Adrenal gland (tissue), 12 donors: ENCODE results near the gene ARHGAP25. TPM values are rescaled to one million over a fixed set of nuclear protein-coding genes. Genes with fewer than 3 reads are reported as not detected.
A peak's percentile ranks its signal among the peaks of the same experiment; 100 is the strongest.
"Not testable (repeated sequence)": the region's sequence is repeated elsewhere in the genome, so short reads cannot be mapped to it uniquely, and the experiment has no call there.

Experiments
- DNase-seq, 7 donors: peaks; one replicate each; pipeline ENCODE4 v3.0.0-alpha.2; 2019 to 2020
- H3K27ac ChIP-seq, 5 donors: fragments of 200-600 bp; sonication (generic) in 4 of 5; 1 replicate in 3 of 5; 2 replicates in 2 of 5; pipeline versions ENCODE4 v1.5.1 to v1.8.0; 2016 to 2020; ENCODE audit warnings: mild to moderate bottlenecking in 1 of 5
- H3K27me3 ChIP-seq: fragments of 200-600 bp; 2 replicates; pipeline ENCODE4 v1.8.0; 2021
- H3K36me3 ChIP-seq, 2 donors: fragments of 200-600 bp; replicated peaks in 1 of 2; 1 replicate in 1 of 2; 2 replicates in 1 of 2; pipeline versions ENCODE4 v1.5.1 to v1.8.0; 2018 to 2022
- H3K4me1 ChIP-seq, 2 donors: fragments of 200-600 bp; replicated peaks in 1 of 2; 1 replicate in 1 of 2; 2 replicates in 1 of 2; pipeline versions ENCODE4 v1.5.1 to v1.8.0; 2018 to 2021
- H3K4me3 ChIP-seq, 4 donors: fragments of 200-600 bp; sonication (generic) in 3 of 4; one replicate each; pipeline ENCODE4 v1.5.1; 2016 to 2018
- H3K9me3 ChIP-seq, 3 donors: fragments of 200-600 bp; sonication (generic) in 1 of 3; replicated peaks in 1 of 3; 1 replicate in 2 of 3; 2 replicates in 1 of 3; pipeline versions ENCODE4 v1.5.1 to v1.8.0; 2016 to 2021
- POLR2A ChIP-seq, 2 donors: fragments of 450-650 bp; IDR thresholded peaks; one replicate each; pipeline ENCODE4 v1.6.1; 2017; ENCODE audit warnings: antibody characterized with exemption in 2 of 2, mild to moderate bottlenecking in 2 of 2, moderate library complexity in 1 of 2
- WGBS, 4 donors: extraction: QIAGEN DNeasy Blood & Tissue Kit in 2 of 4; methylation state at CpG; one replicate each; pipeline versions ENCODE4 v1.1.5 to v1.1.7; 2013 to 2017; 5-methylcytosine and 5-hydroxymethylcytosine counted together
- intact Hi-C, 2 donors: fragments of 100-400 bp; cut with DNase I; formaldehyde crosslinking; loops; one replicate each; pipeline versions ENCODE4 v1.14.1 to v1.15.0; 2022 to 2023
- polyA plus RNA-seq, 3 donors: library from polyadenylated mRNA; stranded (reverse); fragments of 200-250 nt in 2 of 3; fragments of 350-450 nt in 1 of 3; fragmentation: Illumina TruSeq in 1 of 3; extraction: RNeasy Lipid Tissue Mini Kit (QIAGEN cat#74804) in 1 of 3; gene quantifications; one replicate each; pipeline ENCODE4 v1.2.3, GENCODE V29; 2013 to 2014
- total RNA-seq, 9 donors: library from RNA; depleted of rRNA in 4 of 9; stranded (reverse); fragments of >200 nt in 4 of 9; fragments of 120-200 nt in 1 of 9; fragmentation: NEBNext Ultra II Directional in 1 of 9; extraction: Animal tissue kit (Norgen Biotek cat#: 25700) in 1 of 9; gene quantifications; one replicate each; pipeline versions ENCODE4 v1.1.0 to v1.2.4, GENCODE V29; 2013 to 2023
- TF ChIP-seq, protein P1 (sequence below), 6 experiments: fragments of 450-650 bp in 4 of 6; fragments of 200-600 bp in 2 of 6; sonication (generic) in 1 of 6; IDR thresholded peaks; 1 replicate in 5 of 6; 2 replicates in 1 of 6; pipeline versions ENCODE4 v1.5.1 to v1.8.0; 2016 to 2021; ENCODE audit warnings: antibody characterized with exemption in 6 of 6, mild to moderate bottlenecking in 2 of 6, moderate library complexity in 1 of 6
- donor health status: healthy with polysubstance abuse.
- donor health status: Bipolar disorder and iron deficiency.
- donor health status: DM: yes; HTN: yes; CAD: no.
- donor health status: DM: no; HTN: no; CAD: no.
- donor health status: DM: no; HTN: no; CAD: no.
- donor health status: DM: yes; HTN: yes; CAD: no.

ARHGAP25 gene
- total and polyA plus RNA-seq, 12 donors, result 5.5 to 17.6 (median 10.6) TPM

DNA sequence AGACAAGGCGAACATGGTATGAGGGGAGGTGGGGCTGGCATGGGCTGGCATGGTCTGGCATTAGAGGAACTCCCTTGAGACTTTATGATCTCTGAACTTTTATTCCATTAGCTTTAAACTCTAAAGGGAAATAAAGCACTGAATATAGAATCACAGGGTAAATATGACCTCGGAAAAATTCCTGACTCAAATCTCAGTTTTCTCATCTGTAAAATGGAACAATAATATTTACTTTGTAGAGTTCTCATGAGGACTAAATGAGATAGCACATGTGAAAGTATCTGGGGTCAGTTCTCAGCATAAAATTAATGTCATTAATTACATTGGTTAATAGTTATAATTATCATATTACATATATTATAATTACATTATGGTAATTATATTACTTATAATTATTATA lies 65.9 kb downstream of the ARHGAP25 start:
- Histone ChIP-seq H3K27me3 (no peaks in the 10 kb centered on the region), H3K36me3 (no peaks in the 10 kb centered on the region), H3K9me3 (no peaks in the 10 kb centered on the region), H3K4me1 (peaks cover 0 to 14% of the 10 kb centered on the region in 2 donors), H3K4me3 (no peak overlapping the region), H3K27ac (no peak overlapping the region)
- DNase-seq, result no peak
- TF ChIP-seq POLR2A (IDR thresholded peaks at IDR 0.05), result no peak
- TF ChIP-seq, protein P1, sequence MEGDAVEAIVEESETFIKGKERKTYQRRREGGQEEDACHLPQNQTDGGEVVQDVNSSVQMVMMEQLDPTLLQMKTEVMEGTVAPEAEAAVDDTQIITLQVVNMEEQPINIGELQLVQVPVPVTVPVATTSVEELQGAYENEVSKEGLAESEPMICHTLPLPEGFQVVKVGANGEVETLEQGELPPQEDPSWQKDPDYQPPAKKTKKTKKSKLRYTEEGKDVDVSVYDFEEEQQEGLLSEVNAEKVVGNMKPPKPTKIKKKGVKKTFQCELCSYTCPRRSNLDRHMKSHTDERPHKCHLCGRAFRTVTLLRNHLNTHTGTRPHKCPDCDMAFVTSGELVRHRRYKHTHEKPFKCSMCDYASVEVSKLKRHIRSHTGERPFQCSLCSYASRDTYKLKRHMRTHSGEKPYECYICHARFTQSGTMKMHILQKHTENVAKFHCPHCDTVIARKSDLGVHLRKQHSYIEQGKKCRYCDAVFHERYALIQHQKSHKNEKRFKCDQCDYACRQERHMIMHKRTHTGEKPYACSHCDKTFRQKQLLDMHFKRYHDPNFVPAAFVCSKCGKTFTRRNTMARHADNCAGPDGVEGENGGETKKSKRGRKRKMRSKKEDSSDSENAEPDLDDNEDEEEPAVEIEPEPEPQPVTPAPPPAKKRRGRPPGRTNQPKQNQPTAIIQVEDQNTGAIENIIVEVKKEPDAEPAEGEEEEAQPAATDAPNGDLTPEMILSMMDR (IDR thresholded peaks at IDR 0.05), result no peak
- intact Hi-C loops, result no loop called here
- 90 to 97% (median 92%) methylated on average over 2 of the region's 2 CpGs for WGBS, 4 donors

DNA sequence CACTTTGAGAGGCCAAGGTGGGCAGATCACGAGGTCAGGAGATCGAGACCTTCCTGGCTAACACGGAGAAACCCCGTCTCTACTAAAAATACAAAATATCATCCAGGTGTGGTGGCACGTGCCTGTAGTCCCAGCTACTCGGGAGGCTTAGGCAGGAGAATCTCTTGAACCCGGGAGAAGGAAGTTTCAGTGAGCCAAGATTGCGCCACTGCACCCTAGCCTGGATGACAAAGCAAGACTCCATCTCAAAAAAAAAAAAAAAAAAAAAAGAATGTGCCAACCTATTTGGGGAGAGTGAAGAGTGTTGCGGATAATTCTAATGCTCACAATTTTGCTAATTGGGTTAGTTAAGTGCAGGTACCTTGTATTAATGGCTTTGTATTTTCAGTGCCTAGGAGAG lies 67.5 kb downstream of the ARHGAP25 start:
- H3K9me3 ChIP-seq, H3K27ac ChIP-seq, H3K36me3 ChIP-seq, H3K27me3 ChIP-seq, intact Hi-C loops, H3K4me3 ChIP-seq, DNase-seq: not testable (repeated sequence)
- peaks cover 0 to 13% of the 10 kb centered on the region in 2 donors for H3K4me1 ChIP-seq
- 87 to 89% (median 88%) methylated on average over 8 to 9 of the region's 9 CpGs for WGBS, 4 donors

DNA sequence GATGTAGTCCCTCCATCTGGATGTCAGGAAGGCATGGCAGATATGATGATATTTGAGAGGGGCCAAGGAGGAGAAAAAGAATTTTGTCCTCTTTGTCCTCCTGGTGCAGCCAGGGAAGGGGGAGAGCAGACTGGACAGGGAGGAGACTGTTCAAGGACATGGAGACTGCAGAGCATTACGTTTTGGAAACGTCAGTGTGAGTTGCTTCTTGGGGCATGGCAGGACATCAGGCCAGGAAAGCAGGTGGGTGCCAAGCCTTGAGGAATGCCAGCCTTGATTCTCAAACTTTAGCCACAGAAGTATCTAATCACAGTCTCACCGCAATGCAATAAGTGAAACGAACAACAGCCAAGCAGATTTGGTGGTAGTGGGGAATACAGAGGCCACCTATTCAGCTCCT lies 70.4 kb downstream of the ARHGAP25 start:
- H3K4me3 ChIP-seq, result no peak overlapping the region
- H3K27ac ChIP-seq, result no peak overlapping the region
- no peaks in the 10 kb centered on the region for H3K36me3 ChIP-seq
- H3K9me3 ChIP-seq, result no peaks in the 10 kb centered on the region
- no peaks in the 10 kb centered on the region for H3K27me3 ChIP-seq
- peak in 3 of 7 donors; percentile 38 to 66 (median 39) for DNase-seq
- intact Hi-C loops, result no loop called here
- no peak for TF ChIP-seq POLR2A (IDR thresholded peaks at IDR 0.05)
- TF ChIP-seq, protein P1 (IDR thresholded peaks at IDR 0.05), result no peak
- H3K4me1 ChIP-seq, result peaks cover 0 to 4% of the 10 kb centered on the region in 2 donors
- WGBS, 4 donors, result 39 to 58% (median 50%) methylated on average over 4 of the region's 4 CpGs

DNA sequence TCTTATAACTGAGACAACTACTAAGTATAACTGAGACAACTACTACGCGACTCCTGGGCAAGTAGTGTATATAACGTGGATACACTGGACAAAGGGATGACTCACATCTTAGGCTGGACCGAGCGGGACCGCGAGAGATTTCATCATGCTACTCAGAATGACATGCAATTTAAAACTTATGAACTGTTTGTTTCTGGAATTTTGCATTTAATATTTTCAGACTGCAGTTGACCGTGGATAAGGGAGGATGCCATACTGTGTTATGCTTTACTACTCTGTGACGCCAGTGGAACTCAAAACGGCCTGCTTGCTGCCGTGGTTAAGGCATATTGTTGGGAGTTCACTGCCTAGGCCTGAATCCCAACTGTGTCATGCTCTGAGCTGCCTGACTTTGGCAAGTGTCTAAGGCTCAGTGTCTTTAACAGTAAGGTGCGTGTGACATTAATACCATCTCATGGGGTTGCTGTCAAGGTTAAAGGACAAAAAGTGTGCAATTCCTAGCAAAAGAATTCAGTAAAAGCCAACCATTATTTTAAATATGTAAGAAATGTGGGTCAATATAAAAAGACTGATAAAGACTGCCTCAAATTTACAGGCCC lies 72.0 kb downstream of the ARHGAP25 start:
- TF ChIP-seq POLR2A (IDR thresholded peaks at IDR 0.05), result no peak
- H3K27ac ChIP-seq, result no peak overlapping the region
- WGBS, 4 donors, result 78 to 91% (median 85%) methylated on average over 12 of the region's 12 CpGs
- peaks cover 0 to 12% of the 10 kb centered on the region in 2 donors for H3K4me1 ChIP-seq
- H3K27me3 ChIP-seq, result no peaks in the 10 kb centered on the region
- H3K36me3 ChIP-seq, result no peaks in the 10 kb centered on the region
- peak in 1 of 7 donors; percentile 36 for DNase-seq
- intact Hi-C loops, result no loop called here
- H3K4me3 ChIP-seq, result no peak overlapping the region
- H3K9me3 ChIP-seq, result no peaks in the 10 kb centered on the region

DNA sequence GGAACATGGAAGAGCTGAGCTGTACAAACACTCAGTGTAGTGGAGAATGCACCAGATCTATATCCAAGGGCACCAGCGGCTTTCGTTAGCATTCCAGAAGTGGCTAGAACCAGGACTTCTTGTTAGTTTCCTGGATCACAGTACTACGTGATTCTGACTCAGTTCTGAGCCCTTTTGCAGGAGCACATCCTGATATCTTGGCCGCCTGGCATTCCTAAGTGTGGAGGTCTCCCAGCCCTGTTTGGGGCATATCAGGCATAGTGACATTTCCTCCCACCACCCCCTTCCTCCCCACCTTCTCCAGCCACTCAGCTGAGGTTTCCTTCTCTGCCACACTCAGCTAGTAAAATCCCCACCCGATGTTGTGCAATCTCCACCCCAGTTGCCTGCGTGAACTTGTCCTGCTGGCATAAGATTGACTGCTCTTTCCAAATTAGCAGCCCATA lies 73.2 kb downstream of the ARHGAP25 start:
- WGBS, 4 donors, result 61 to 77% (median 68%) methylated on average over 4 to 6 of the region's 6 CpGs
- Histone ChIP-seq H3K9me3 (no peaks in the 10 kb centered on the region), H3K27ac (no peak overlapping the region), H3K27me3 (no peaks in the 10 kb centered on the region), H3K4me3 (no peak overlapping the region), H3K4me1 (peaks cover 0 to 17% of the 10 kb centered on the region in 2 donors), H3K36me3 (no peaks in the 10 kb centered on the region)
- intact Hi-C loops, result no loop called here
- TF ChIP-seq POLR2A (IDR thresholded peaks at IDR 0.05), result no peak
- TF ChIP-seq, protein P1 (IDR thresholded peaks at IDR 0.05), result no peak
- DNase-seq, result peak in 2 of 7 donors; percentile 42 to 45
